ENCODE data around the gene ELOVL4.

DNA sequence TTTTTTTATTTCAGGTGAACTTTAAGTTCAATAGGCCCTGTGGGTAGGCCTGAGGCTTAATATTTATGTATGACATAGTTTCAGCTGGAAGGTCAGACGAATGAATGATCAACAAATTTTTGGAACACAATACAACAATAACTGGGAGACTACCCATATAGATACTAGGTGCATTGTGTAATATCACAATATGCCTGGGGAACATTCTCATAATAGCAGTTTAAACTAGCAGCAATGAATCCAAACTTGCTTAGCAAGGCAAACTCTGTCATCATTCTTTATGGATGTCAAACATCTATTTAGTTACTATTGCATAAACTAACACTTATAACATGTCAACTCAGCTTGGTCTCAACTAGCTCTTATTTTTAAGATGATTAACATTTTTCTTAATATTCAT is 49.3 kb downstream of the ELOVL4 start:
- TF ChIP-seq PHF21A (CRISPR knock-in tag; IDR thresholded peaks at IDR 0.05): no peak
- no peak for TF ChIP-seq KDM5B (CRISPR knock-in tag; IDR thresholded peaks at IDR 0.05; ENCODE audit: borderline replicate concordance)
- TF ChIP-seq, protein P1, sequence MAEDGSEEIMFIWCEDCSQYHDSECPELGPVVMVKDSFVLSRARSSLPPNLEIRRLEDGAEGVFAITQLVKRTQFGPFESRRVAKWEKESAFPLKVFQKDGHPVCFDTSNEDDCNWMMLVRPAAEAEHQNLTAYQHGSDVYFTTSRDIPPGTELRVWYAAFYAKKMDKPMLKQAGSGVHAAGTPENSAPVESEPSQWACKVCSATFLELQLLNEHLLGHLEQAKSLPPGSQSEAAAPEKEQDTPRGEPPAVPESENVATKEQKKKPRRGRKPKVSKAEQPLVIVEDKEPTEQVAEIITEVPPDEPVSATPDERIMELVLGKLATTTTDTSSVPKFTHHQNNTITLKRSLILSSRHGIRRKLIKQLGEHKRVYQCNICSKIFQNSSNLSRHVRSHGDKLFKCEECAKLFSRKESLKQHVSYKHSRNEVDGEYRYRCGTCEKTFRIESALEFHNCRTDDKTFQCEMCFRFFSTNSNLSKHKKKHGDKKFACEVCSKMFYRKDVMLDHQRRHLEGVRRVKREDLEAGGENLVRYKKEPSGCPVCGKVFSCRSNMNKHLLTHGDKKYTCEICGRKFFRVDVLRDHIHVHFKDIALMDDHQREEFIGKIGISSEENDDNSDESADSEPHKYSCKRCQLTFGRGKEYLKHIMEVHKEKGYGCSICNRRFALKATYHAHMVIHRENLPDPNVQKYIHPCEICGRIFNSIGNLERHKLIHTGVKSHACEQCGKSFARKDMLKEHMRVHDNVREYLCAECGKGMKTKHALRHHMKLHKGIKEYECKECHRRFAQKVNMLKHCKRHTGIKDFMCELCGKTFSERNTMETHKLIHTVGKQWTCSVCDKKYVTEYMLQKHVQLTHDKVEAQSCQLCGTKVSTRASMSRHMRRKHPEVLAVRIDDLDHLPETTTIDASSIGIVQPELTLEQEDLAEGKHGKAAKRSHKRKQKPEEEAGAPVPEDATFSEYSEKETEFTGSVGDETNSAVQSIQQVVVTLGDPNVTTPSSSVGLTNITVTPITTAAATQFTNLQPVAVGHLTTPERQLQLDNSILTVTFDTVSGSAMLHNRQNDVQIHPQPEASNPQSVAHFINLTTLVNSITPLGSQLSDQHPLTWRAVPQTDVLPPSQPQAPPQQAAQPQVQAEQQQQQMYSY (CRISPR knock-in tag; IDR thresholded peaks at IDR 0.05): no peak
- TF ChIP-seq, protein P2, sequence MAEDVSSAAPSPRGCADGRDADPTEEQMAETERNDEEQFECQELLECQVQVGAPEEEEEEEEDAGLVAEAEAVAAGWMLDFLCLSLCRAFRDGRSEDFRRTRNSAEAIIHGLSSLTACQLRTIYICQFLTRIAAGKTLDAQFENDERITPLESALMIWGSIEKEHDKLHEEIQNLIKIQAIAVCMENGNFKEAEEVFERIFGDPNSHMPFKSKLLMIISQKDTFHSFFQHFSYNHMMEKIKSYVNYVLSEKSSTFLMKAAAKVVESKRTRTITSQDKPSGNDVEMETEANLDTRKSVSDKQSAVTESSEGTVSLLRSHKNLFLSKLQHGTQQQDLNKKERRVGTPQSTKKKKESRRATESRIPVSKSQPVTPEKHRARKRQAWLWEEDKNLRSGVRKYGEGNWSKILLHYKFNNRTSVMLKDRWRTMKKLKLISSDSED (CRISPR knock-in tag; IDR thresholded peaks at IDR 0.05): no peak
- no peak for TF ChIP-seq ZBTB44 (CRISPR knock-in tag; IDR thresholded peaks at IDR 0.05)
- TF ChIP-seq POLR2AphosphoS5 (IDR thresholded peaks at IDR 0.05; ENCODE audit: low read depth, low read length): no peak
- TF ChIP-seq JUN (CRISPR knock-in tag; IDR thresholded peaks at IDR 0.05): no peak
- TF ChIP-seq CTCF (CRISPR knock-in tag; IDR thresholded peaks at IDR 0.05): no peak
- TF ChIP-seq, protein P3, sequence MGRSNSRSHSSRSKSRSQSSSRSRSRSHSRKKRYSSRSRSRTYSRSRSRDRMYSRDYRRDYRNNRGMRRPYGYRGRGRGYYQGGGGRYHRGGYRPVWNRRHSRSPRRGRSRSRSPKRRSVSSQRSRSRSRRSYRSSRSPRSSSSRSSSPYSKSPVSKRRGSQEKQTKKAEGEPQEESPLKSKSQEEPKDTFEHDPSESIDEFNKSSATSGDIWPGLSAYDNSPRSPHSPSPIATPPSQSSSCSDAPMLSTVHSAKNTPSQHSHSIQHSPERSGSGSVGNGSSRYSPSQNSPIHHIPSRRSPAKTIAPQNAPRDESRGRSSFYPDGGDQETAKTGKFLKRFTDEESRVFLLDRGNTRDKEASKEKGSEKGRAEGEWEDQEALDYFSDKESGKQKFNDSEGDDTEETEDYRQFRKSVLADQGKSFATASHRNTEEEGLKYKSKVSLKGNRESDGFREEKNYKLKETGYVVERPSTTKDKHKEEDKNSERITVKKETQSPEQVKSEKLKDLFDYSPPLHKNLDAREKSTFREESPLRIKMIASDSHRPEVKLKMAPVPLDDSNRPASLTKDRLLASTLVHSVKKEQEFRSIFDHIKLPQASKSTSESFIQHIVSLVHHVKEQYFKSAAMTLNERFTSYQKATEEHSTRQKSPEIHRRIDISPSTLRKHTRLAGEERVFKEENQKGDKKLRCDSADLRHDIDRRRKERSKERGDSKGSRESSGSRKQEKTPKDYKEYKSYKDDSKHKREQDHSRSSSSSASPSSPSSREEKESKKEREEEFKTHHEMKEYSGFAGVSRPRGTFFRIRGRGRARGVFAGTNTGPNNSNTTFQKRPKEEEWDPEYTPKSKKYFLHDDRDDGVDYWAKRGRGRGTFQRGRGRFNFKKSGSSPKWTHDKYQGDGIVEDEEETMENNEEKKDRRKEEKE (IDR thresholded peaks at IDR 0.05): no peak
